H1 (cell line): Measurements from ENCODE around the gene SYT10. TPM values are rescaled to one million over a fixed set of nuclear protein-coding genes. Genes with fewer than 3 reads are reported as not detected.

Experiments used
- CTCF ChIA-PET: fragments of 300-600 bp; sonication (Branson Sonifier 250); formaldehyde crosslinking; loops from one replicate; lab custom pipeline; 2021; ENCODE audit not compliant: partially characterized antibody; lab: Charles Lee
- POLR2A ChIA-PET: fragments of 300-600 bp; sonication (Branson Sonifier 250); formaldehyde crosslinking; loops from one replicate; lab custom pipeline; 2021; ENCODE audit warnings: inconsistent platforms; ENCODE audit not compliant: partially characterized antibody; lab: Charles Lee
- DNase-seq, 2 experiments: peaks; one replicate each; pipeline versions ENCODE4 v3.0.0 to v3.0.0-alpha.2; 2010 to 2022; ENCODE audit warnings: low spot score in 2 of 2, low read depth in 1 of 2, mixed read lengths in 1 of 2
- FAIRE-seq: peaks from 2 replicates; lab custom pipeline; 2011; peaks lifted over from hg19 to GRCh38; lab: Jason Lieb, UNC
- H2AFZ ChIP-seq: 2 replicates; pipeline ENCODE4 v1.8.1; 2012; ENCODE audit warnings: low read length, inconsistent platforms
- H2AK5ac ChIP-seq: 2 replicates; pipeline ENCODE4 v1.6.1; 2013; ENCODE audit warnings: low read depth, low read length
- H2BK120ac ChIP-seq: replicated peaks from 2 replicates; pipeline ENCODE3; 2013; ENCODE audit warnings: low read depth, low read length, inconsistent platforms
- H2BK12ac ChIP-seq: 2 replicates; pipeline ENCODE4 v1.6.1; 2013; ENCODE audit warnings: low read depth, low read length
- H2BK15ac ChIP-seq: 2 replicates; pipeline ENCODE4 v1.6.1; 2013; ENCODE audit warnings: low read length
- H2BK20ac ChIP-seq: 2 replicates; pipeline ENCODE4 v1.6.1; 2013; ENCODE audit warnings: low read length
- H2BK5ac ChIP-seq: 2 replicates; pipeline ENCODE4 v1.6.1; 2013; ENCODE audit warnings: low read depth, low read length
- H3K14ac ChIP-seq: 2 replicates; pipeline ENCODE4 v1.6.1; 2013; ENCODE audit warnings: inconsistent platforms; ENCODE audit not compliant: insufficient read length
- H3K18ac ChIP-seq: 2 replicates; pipeline ENCODE4 v1.6.1; 2013; ENCODE audit warnings: low read length; ENCODE audit errors: extremely low read depth
- H3K23ac ChIP-seq: 2 replicates; pipeline ENCODE4 v1.6.1; 2013; ENCODE audit warnings: inconsistent platforms; ENCODE audit not compliant: insufficient read length
- H3K23me2 ChIP-seq: 2 replicates; pipeline ENCODE4 v1.6.1; 2013; ENCODE audit warnings: low read depth, low read length
- H3K27ac ChIP-seq: 2 replicates; pipeline ENCODE4 v1.6.1; 2011; ENCODE audit warnings: low read depth, low read length, inconsistent platforms
- H3K27me3 ChIP-seq, 4 experiments: replicated peaks in 1 of 4; 1 replicate in 1 of 4; 2 replicates in 3 of 4; pipeline versions ENCODE4 v1.6.1 to v1.8.1; 2011 to 2013; ENCODE audit warnings: low read length in 3 of 4, mild to moderate bottlenecking in 3 of 4, inconsistent platforms in 2 of 4, mixed read lengths in 2 of 4, moderate library complexity in 1 of 4; ENCODE audit not compliant: control insufficient read depth in 3 of 4, insufficient read depth in 3 of 4; ENCODE audit errors: extremely low read depth in 1 of 4
- H3K36me3 ChIP-seq, 4 experiments: 2 replicates each; pipeline versions ENCODE4 v1.6.1 to v1.8.1; 2011 to 2013; ENCODE audit warnings: mild to moderate bottlenecking in 4 of 4, low read length in 3 of 4, moderate library complexity in 2 of 4, control low read depth in 1 of 4, inconsistent platforms in 1 of 4; ENCODE audit not compliant: insufficient read depth in 4 of 4, control insufficient read depth in 2 of 4
- H3K4ac ChIP-seq: replicated peaks from 2 replicates; pipeline ENCODE3; 2013; ENCODE audit warnings: low read length, low read depth, mixed read lengths, inconsistent platforms; ENCODE audit not compliant: insufficient read length
- H3K4me1 ChIP-seq, 4 experiments: replicated peaks in 1 of 4; 1 replicate in 1 of 4; 2 replicates in 3 of 4; pipeline versions ENCODE4 v1.6.1 to v1.8.1; 2011 to 2013; ENCODE audit warnings: low read length in 3 of 4, inconsistent platforms in 2 of 4, mixed read lengths in 1 of 4; ENCODE audit not compliant: insufficient read depth in 4 of 4, control insufficient read depth in 3 of 4
- H3K4me2 ChIP-seq, 2 experiments: 2 replicates each; pipeline versions ENCODE4 v1.6.1 to v1.8.1; 2011 to 2013; ENCODE audit warnings: low read depth in 2 of 2, low read length in 2 of 2, control low read depth in 1 of 2, inconsistent platforms in 1 of 2, mild to moderate bottlenecking in 1 of 2; ENCODE audit not compliant: insufficient read depth in 1 of 2
- H3K4me3 ChIP-seq, 4 experiments: fragments of 200-600, 300-600 bp in 1 of 4; sonication (generic), shearing (Covaris generic), sonication (Bioruptor Twin) in 1 of 4; 2 replicates each; pipeline versions ENCODE4 v1.5.1 to v1.8.1; 2011 to 2016; ENCODE audit warnings: low read length in 4 of 4, low read depth in 3 of 4, control low read depth in 2 of 4, inconsistent platforms in 2 of 4, mild to moderate bottlenecking in 2 of 4, mixed read lengths in 1 of 4, moderate library complexity in 1 of 4; ENCODE audit not compliant: insufficient read depth in 2 of 4; ENCODE audit errors: extremely low read depth in 1 of 4
- H3K56ac ChIP-seq: replicated peaks from 2 replicates; pipeline ENCODE3; 2013; ENCODE audit warnings: low read depth, mild to moderate bottlenecking, mixed read lengths, low read length, inconsistent platforms; ENCODE audit not compliant: insufficient read length
- H3K79me1 ChIP-seq: 2 replicates; pipeline ENCODE4 v1.6.1; 2013; ENCODE audit warnings: low read depth, low read length, control low read depth
- H3K79me2 ChIP-seq, 2 experiments: 2 replicates each; pipeline versions ENCODE4 v1.6.1 to v1.8.1; 2012 to 2013; ENCODE audit warnings: low read length in 2 of 2, mild to moderate bottlenecking in 2 of 2, inconsistent platforms in 1 of 2; ENCODE audit not compliant: insufficient read depth in 2 of 2, control insufficient read depth in 1 of 2
- H3K9ac ChIP-seq, 4 experiments: replicated peaks in 1 of 4; 1 replicate in 1 of 4; 2 replicates in 3 of 4; pipeline versions ENCODE4 v1.6.1 to v1.8.1; 2011 to 2013; ENCODE audit warnings: low read depth in 3 of 4, low read length in 3 of 4, control low read depth in 2 of 4, mild to moderate bottlenecking in 2 of 4, moderate library complexity in 2 of 4, inconsistent platforms in 1 of 4; ENCODE audit errors: extremely low read depth in 1 of 4
- H3K9me3 ChIP-seq, 2 experiments: 2 replicates each; pipeline versions ENCODE4 v1.6.1 to v1.8.1; 2012 to 2013; ENCODE audit warnings: mild to moderate bottlenecking in 2 of 2, moderate library complexity in 2 of 2, control low read depth in 1 of 2, inconsistent platforms in 1 of 2, low read depth in 1 of 2, low read length in 1 of 2, mixed read lengths in 1 of 2; ENCODE audit not compliant: insufficient read depth in 2 of 2
- H4K20me1 ChIP-seq, 2 experiments: replicated peaks in 1 of 2; 2 replicates each; pipeline versions ENCODE3 to v1.8.1; 2011 to 2013; ENCODE audit warnings: inconsistent platforms in 2 of 2, low read length in 2 of 2, mild to moderate bottlenecking in 1 of 2; ENCODE audit not compliant: insufficient read depth in 2 of 2, control insufficient read depth in 1 of 2
- H4K5ac ChIP-seq: 2 replicates; pipeline ENCODE4 v1.6.1; 2013; ENCODE audit warnings: low read length, low read depth, mixed read lengths, inconsistent platforms; ENCODE audit not compliant: insufficient read length
- H4K8ac ChIP-seq: 2 replicates; pipeline ENCODE4 v1.8.0; 2013; ENCODE audit warnings: mild to moderate bottlenecking, moderate library complexity, low read length, inconsistent platforms; ENCODE audit not compliant: insufficient read depth; ENCODE audit errors: extremely low read depth
- H4K91ac ChIP-seq: replicated peaks from 2 replicates; pipeline ENCODE3; 2013; ENCODE audit warnings: low read length, mixed read lengths, inconsistent platforms; ENCODE audit not compliant: insufficient read length
- ASH2L ChIP-seq: fragments of 200-600, 300-600 bp; sonication (generic); IDR thresholded peaks from one replicate; pipeline ENCODE4 v1.7.1; 2017; ENCODE audit warnings: low read length
- CEBPB ChIP-seq: IDR thresholded peaks from 2 replicates; pipeline ENCODE4 v1.6.1; 2012; ENCODE audit warnings: low read depth, low read length
- EZH2 ChIP-seq: fragments of 200-600 bp; sonication (generic); IDR thresholded peaks from 2 replicates; pipeline ENCODE4 v1.7.1; 2012; ENCODE audit warnings: low read depth, mild to moderate bottlenecking, moderate library complexity, low read length, inconsistent platforms; ENCODE audit not compliant: severe bottlenecking
- JUN ChIP-seq: IDR thresholded peaks from 2 replicates; pipeline ENCODE4 v1.6.1; 2011; ENCODE audit warnings: low read depth, mild to moderate bottlenecking, improper control_type of control experiment, low read length
- MAFK ChIP-seq: IDR thresholded peaks from 2 replicates; pipeline ENCODE4 v1.6.1; 2012; ENCODE audit warnings: low read depth, mild to moderate bottlenecking, improper control_type of control experiment, low read length
- POLR2AphosphoS5 ChIP-seq: IDR thresholded peaks from 2 replicates; pipeline ENCODE4 v1.6.1; 2011; ENCODE audit warnings: low read depth, low read length
- SIN3A ChIP-seq, 2 experiments: IDR thresholded peaks in 1 of 2; conservative IDR thresholded peaks in 1 of 2; 2 replicates each; pipeline ENCODE4 v1.6.1; 2011 to 2012; ENCODE audit warnings: low read length in 2 of 2, improper control_type of control experiment in 1 of 2, low read depth in 1 of 2, mild to moderate bottlenecking in 1 of 2
- SIX5 ChIP-seq: IDR thresholded peaks from 2 replicates; pipeline ENCODE4 v1.6.1; 2011; ENCODE audit warnings: mild to moderate bottlenecking, low read depth, low read length
- SP1 ChIP-seq: IDR thresholded peaks from 2 replicates; pipeline ENCODE4 v1.6.1; 2011; ENCODE audit warnings: low read depth, low read length
- SRF ChIP-seq: IDR thresholded peaks from 2 replicates; pipeline ENCODE4 v1.6.1; 2011; ENCODE audit warnings: mild to moderate bottlenecking, low read depth, low read length, moderate library complexity
- TBP ChIP-seq: IDR thresholded peaks from 2 replicates; pipeline ENCODE4 v1.6.1; 2011; ENCODE audit warnings: low read depth, low read length, improper control_type of control experiment
- TEAD4 ChIP-seq: IDR thresholded peaks from 2 replicates; pipeline ENCODE4 v1.6.1; 2012; ENCODE audit warnings: low read depth, low read length, inconsistent platforms, mixed read lengths
- WGBS, 2 experiments: shearing (Covaris generic) in 1 of 2; methylation state at CpG; one replicate each; pipeline versions ENCODE4 v1.1.6 to v1.1.7; 2013 to 2015; ENCODE audit warnings: low lambda C conversion rate in 2 of 2, mixed read lengths in 2 of 2, inconsistent platforms in 1 of 2, low coverage in 1 of 2, missing lambda C conversion rate in 1 of 2; ENCODE audit not compliant: insufficient replicate concordance in 2 of 2, insufficient coverage in 1 of 2, insufficient read length in 1 of 2; ENCODE audit errors: extremely low coverage in 1 of 2, missing lambda C conversion rate in 1 of 2; 5-methylcytosine and 5-hydroxymethylcytosine counted together
- polyA plus RNA-seq, 7 experiments: library from polyadenylated mRNA; depleted of rRNA in 3 of 7; stranded (reverse) in 5 of 7; unstranded in 2 of 7; fragments of >200 nt in 5 of 7; fragments of 200-250 nt in 2 of 7; gene quantifications; 1 replicate in 5 of 7; 2 replicates in 1 of 7; 4 replicates in 1 of 7; pipeline versions ENCODE4 v1.2.1 to v1.2.3, GENCODE V29; 2011 to 2013; ENCODE audit warnings: missing spikeins in 2 of 7, mixed read lengths in 2 of 7
- total RNA-seq: library from RNA; stranded (reverse); fragmentation: NEBNext Ultra II Directional; extraction: Animal tissue kit (Norgen Biotek cat#: 25700); gene quantifications from 2 replicates; pipeline ENCODE4 v1.2.1, GENCODE V29; 2021
- TF ChIP-seq, protein P1 (sequence below), 3 experiments: IDR thresholded peaks; 1 replicate in 2 of 3; 2 replicates in 1 of 3; pipeline versions ENCODE4 v1.5.1 to v1.6.1; 2011; ENCODE audit warnings: low read length in 3 of 3, mild to moderate bottlenecking in 3 of 3, inconsistent platforms in 2 of 3, low read depth in 1 of 3, moderate library complexity in 1 of 3; ENCODE audit not compliant: insufficient read depth in 1 of 3; ENCODE audit errors: control extremely low read depth in 1 of 3

The SYT10 gene
- total and polyA plus RNA-seq, 2 of the 8 experiments (the other 6 are each of a cell fraction or from before 2014, with no cell fraction given) = 0.97 to 2.6 TPM

DNA sequence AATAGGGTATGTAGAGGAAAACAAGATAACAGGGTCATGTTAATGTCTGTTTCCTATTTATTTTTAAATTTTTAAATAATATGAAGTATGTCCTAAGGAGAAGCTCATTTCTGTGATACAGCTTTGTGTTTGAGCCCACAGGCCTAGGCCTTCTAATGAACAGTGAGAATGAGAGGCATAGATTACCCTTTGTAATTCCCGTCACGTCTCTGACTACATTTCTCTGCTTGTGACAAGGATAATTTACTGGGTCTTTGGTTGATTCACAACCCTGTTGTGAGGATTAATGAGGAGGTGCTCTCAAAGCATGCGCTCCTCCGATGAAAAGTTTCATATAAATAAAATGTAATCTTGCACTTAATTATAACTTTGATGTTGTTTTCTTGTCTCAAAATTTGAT, 56.1 kb downstream of the SYT10 start:
- H4K91ac ChIP-seq = no peak overlapping the region
- H2BK120ac ChIP-seq = no peak overlapping the region
- no peaks in the 10 kb centered on the region for H3K9me3 ChIP-seq
- H3K27me3 ChIP-seq = no peaks in the 10 kb centered on the region
- H3K4me1 ChIP-seq = no peaks in the 10 kb centered on the region
- no peak overlapping the region for H3K56ac ChIP-seq
- H3K79me1 ChIP-seq = no peaks in the 10 kb centered on the region
- no peak overlapping the region for H2BK5ac ChIP-seq
- H2BK15ac ChIP-seq = no peak overlapping the region
- H2AK5ac ChIP-seq = no peak overlapping the region
- no peak overlapping the region for H4K8ac ChIP-seq
- H4K5ac ChIP-seq = no peak overlapping the region
- WGBS, 2 experiments = 93% methylated on average over 4 of the region's 4 CpGs; no CpG with 5 or more reads in 1 of the 2 experiments
- no peak overlapping the region for H3K4ac ChIP-seq
- no peak overlapping the region for H2AFZ ChIP-seq
- H3K14ac ChIP-seq = no peak overlapping the region
- H2BK20ac ChIP-seq = no peak overlapping the region
- H3K27ac ChIP-seq = no peak overlapping the region
- no peaks in the 10 kb centered on the region for H3K36me3 ChIP-seq
- no peaks in the 10 kb centered on the region for H3K23me2 ChIP-seq
- no peak overlapping the region for H3K4me2 ChIP-seq
- H3K9ac ChIP-seq = no peak overlapping the region
- CTCF ChIA-PET = interaction anchor here (0.6 kb wide), 1 partner anchor 36 kb away, joined by 3 read pairs; no protein-coding TSS in a partner anchor
- H2BK12ac ChIP-seq = no peak overlapping the region
- no peak for FAIRE-seq
- no peak overlapping the region for H3K4me3 ChIP-seq
- no peak overlapping the region for H3K23ac ChIP-seq
- H3K18ac ChIP-seq = no peak overlapping the region
- POLR2A ChIA-PET = no interaction called here
- DNase-seq = no peak
- H3K79me2 ChIP-seq = no peaks in the 10 kb centered on the region
- no peaks in the 10 kb centered on the region for H4K20me1 ChIP-seq
- TF ChIP-seq TBP (no peak), SP1 (no peak), JUN (no peak), POLR2AphosphoS5 (no peak), CEBPB (no peak), SIX5 (no peak), MAFK (no peak), TEAD4 (no peak), SIN3A (conservative IDR thresholded peaks at IDR 0.05 in 1 of 2, IDR thresholded peaks at IDR 0.05 in 1 of 2; ENCODE audit: low read depth in 1 of 2, low read length in 2 of 2) (no peak), ASH2L (no peak), SRF (no peak), EZH2 (no peak)
- TF ChIP-seq, protein P1, sequence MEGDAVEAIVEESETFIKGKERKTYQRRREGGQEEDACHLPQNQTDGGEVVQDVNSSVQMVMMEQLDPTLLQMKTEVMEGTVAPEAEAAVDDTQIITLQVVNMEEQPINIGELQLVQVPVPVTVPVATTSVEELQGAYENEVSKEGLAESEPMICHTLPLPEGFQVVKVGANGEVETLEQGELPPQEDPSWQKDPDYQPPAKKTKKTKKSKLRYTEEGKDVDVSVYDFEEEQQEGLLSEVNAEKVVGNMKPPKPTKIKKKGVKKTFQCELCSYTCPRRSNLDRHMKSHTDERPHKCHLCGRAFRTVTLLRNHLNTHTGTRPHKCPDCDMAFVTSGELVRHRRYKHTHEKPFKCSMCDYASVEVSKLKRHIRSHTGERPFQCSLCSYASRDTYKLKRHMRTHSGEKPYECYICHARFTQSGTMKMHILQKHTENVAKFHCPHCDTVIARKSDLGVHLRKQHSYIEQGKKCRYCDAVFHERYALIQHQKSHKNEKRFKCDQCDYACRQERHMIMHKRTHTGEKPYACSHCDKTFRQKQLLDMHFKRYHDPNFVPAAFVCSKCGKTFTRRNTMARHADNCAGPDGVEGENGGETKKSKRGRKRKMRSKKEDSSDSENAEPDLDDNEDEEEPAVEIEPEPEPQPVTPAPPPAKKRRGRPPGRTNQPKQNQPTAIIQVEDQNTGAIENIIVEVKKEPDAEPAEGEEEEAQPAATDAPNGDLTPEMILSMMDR (IDR thresholded peaks at IDR 0.05; ENCODE audit: control extremely low read depth in 1 of 3, insufficient read depth in 1 of 3, low read depth in 1 of 3, low read length in 3 of 3) = no peak
